Embryonic facial prominence (tissue), 1 donor: Measurements from ENCODE around the gene TIMM50.

ENCODE experiments used
- DNase-seq: peaks from one replicate; pipeline ENCODE4 v3.0.0-alpha.2; 2016; ENCODE audit errors: extremely low spot score

TIMM50 gene

GRCh38 chr19:39533003-39533512, 52.4 kb downstream of the TIMM50 start:
- DNase-seq = no peak

- DNase-seq = no peak
Measured at GRCh38 chr19:39533791-39534190, 53.2 kb downstream of the TIMM50 start.

- DNase-seq = no peak
Measured at GRCh38 chr19:39539165-39539517, 58.5 kb downstream of the TIMM50 start.

GRCh38 chr19:39539518-39540332, 59.1 kb downstream of the TIMM50 start, which contains the start of gene EID2:
EID2 (minus strand) TSS chr19:39540161; CDS start chr19:39540079, 82 bp downstream.
- DNase-seq = peak; percentile 92

- no peak for DNase-seq
Measured at GRCh38 chr19:39540333-39540673, 59.7 kb downstream of the TIMM50 start.
